Transverse colon (tissue), 4 donors: ENCODE results near the gene SLC37A2. TPM values are rescaled to one million over a fixed set of nuclear protein-coding genes. Genes with fewer than 3 reads are reported as not detected.

Source experiments
- DNase-seq: peaks from one replicate; pipeline ENCODE4 v3.0.0-alpha.2; 2019
- H3K27ac ChIP-seq, 4 donors: fragments of 200-600 bp; sonication (generic); 2 replicates each; pipeline ENCODE4 v1.5.1; 2016 to 2018; ENCODE audit warnings: inconsistent platforms in 4 of 4
- H3K27me3 ChIP-seq: fragments of 200-600 bp; sonication (generic); 2 replicates; pipeline ENCODE4 v1.5.1; 2017; ENCODE audit warnings: inconsistent platforms
- H3K36me3 ChIP-seq, 4 donors: fragments of 200-600 bp; sonication (generic); 2 replicates each; pipeline ENCODE4 v1.5.1; 2017 to 2019; ENCODE audit warnings: inconsistent platforms in 4 of 4
- H3K4me1 ChIP-seq, 4 donors: fragments of 200-600 bp; sonication (generic); 2 replicates each; pipeline ENCODE4 v1.5.1; 2017 to 2020; ENCODE audit warnings: inconsistent platforms in 4 of 4
- H3K4me3 ChIP-seq, 4 donors: fragments of 200-600 bp; sonication (generic); 1 replicate in 1 of 4; 2 replicates in 3 of 4; pipeline versions ENCODE4 v1.5.1 to v1.6.1; 2017 to 2019; ENCODE audit warnings: inconsistent platforms in 4 of 4
- H3K9me3 ChIP-seq, 2 donors: fragments of 200-600 bp; sonication (generic); 2 replicates each; pipeline ENCODE4 v1.5.1; 2017 to 2019; ENCODE audit warnings: inconsistent platforms in 2 of 2
- EP300 ChIP-seq: sonication (generic); formaldehyde crosslinking; IDR thresholded peaks from one replicate; pipeline ENCODE4 v1.6.1; 2017; ENCODE audit warnings: antibody characterized with exemption, low read depth
- POLR2A ChIP-seq: fragments of 450-650 bp; IDR thresholded peaks from one replicate; pipeline ENCODE4 v1.6.1; 2016; ENCODE audit warnings: antibody characterized with exemption, mild to moderate bottlenecking, moderate library complexity
- POLR2AphosphoS5 ChIP-seq, 3 donors: sonication (generic); formaldehyde crosslinking; IDR thresholded peaks; one replicate each; pipeline ENCODE4 v1.6.1; 2016; ENCODE audit warnings: antibody characterized with exemption in 3 of 3
- WGBS, 2 donors: methylation state at CpG; one replicate each; pipeline ENCODE4 v1.1.5; 2018; ENCODE audit warnings: low coverage in 1 of 2; 5-methylcytosine and 5-hydroxymethylcytosine counted together
- in situ Hi-C, 4 donors: fragments of 200-750 bp; cut with MboI; loops; one replicate each; pipeline versions ENCODE4 v1.15.0 to v1.15.1; 2017; ENCODE audit warnings: low sequenced_read_pairs in 3 of 4, low pct_ligation_motif_present in 1 of 4, low pct_unique_long_range_greater_than_20kb in 1 of 4
- intact Hi-C: fragments of 100-400 bp; cut with DNase I; formaldehyde crosslinking; loops from one replicate; pipeline ENCODE4 v1.15.1; 2023; ENCODE audit warnings: low total_unique reads
- total RNA-seq, 4 donors: library from RNA; depleted of rRNA; stranded (reverse); fragments of >200 nt; gene quantifications; one replicate each; pipeline ENCODE4 v1.1.0, GENCODE V29; 2016
- TF ChIP-seq, protein P1 (sequence below), 5 experiments: fragments of 200-600 bp in 3 of 5; fragments of 450-650 bp in 2 of 5; sonication (generic) in 3 of 5; IDR thresholded peaks; 1 replicate in 2 of 5; 2 replicates in 3 of 5; pipeline ENCODE4 v1.5.1; 2016 to 2017; ENCODE audit warnings: antibody characterized with exemption in 5 of 5, inconsistent platforms in 3 of 5, mild to moderate bottlenecking in 2 of 5, moderate library complexity in 1 of 5

SLC37A2 gene
- total RNA-seq, 4 donors from 2014 or later, result 2.4 to 20.6 (median 5.9) TPM

DNA sequence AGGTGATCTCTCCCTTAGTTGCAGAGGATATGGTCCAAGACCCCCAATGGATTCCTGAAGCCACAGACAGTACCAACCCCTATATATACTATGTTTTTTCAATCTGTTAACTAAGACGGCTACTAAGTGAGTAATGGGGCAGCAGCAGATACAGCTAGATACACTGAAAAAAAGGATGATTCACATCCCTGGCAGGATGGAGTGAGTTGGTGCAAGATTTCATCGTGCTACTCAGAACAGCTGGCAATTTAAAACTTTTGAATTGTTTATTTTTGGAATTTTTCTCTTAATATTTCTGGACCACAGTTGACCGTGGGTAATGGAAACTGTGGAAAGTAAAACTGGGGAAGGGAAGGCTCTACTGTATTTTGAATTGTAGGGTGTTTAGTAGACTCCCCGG lies 65.3 kb downstream of the SLC37A2 start:
- Histone ChIP-seq H3K27ac (no peak overlapping the region), H3K36me3 (no peaks in the 10 kb centered on the region), H3K4me3 (no peak overlapping the region), H3K4me1 (no peaks in the 10 kb centered on the region), H3K9me3 (no peaks in the 10 kb centered on the region), H3K27me3 (peaks cover 22% of the 10 kb centered on the region)
- in situ Hi-C loops (loop anchor here in 1 of 4 donors (25.0 kb wide), 1 partner anchor 166 kb away; the partner anchor contains the start of gene CCDC15), intact Hi-C loops (no loop called here)
- DNase-seq, result no peak
- 63 to 78% methylated on average over 3 to 4 of the region's 4 CpGs for WGBS, 2 donors
- TF ChIP-seq EP300, result no peak
- no peak for TF ChIP-seq POLR2AphosphoS5 (IDR thresholded peaks at IDR 0.05)
- TF ChIP-seq, protein P1, sequence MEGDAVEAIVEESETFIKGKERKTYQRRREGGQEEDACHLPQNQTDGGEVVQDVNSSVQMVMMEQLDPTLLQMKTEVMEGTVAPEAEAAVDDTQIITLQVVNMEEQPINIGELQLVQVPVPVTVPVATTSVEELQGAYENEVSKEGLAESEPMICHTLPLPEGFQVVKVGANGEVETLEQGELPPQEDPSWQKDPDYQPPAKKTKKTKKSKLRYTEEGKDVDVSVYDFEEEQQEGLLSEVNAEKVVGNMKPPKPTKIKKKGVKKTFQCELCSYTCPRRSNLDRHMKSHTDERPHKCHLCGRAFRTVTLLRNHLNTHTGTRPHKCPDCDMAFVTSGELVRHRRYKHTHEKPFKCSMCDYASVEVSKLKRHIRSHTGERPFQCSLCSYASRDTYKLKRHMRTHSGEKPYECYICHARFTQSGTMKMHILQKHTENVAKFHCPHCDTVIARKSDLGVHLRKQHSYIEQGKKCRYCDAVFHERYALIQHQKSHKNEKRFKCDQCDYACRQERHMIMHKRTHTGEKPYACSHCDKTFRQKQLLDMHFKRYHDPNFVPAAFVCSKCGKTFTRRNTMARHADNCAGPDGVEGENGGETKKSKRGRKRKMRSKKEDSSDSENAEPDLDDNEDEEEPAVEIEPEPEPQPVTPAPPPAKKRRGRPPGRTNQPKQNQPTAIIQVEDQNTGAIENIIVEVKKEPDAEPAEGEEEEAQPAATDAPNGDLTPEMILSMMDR (IDR thresholded peaks at IDR 0.05), result no peak
- TF ChIP-seq POLR2A, result no peak

DNA sequence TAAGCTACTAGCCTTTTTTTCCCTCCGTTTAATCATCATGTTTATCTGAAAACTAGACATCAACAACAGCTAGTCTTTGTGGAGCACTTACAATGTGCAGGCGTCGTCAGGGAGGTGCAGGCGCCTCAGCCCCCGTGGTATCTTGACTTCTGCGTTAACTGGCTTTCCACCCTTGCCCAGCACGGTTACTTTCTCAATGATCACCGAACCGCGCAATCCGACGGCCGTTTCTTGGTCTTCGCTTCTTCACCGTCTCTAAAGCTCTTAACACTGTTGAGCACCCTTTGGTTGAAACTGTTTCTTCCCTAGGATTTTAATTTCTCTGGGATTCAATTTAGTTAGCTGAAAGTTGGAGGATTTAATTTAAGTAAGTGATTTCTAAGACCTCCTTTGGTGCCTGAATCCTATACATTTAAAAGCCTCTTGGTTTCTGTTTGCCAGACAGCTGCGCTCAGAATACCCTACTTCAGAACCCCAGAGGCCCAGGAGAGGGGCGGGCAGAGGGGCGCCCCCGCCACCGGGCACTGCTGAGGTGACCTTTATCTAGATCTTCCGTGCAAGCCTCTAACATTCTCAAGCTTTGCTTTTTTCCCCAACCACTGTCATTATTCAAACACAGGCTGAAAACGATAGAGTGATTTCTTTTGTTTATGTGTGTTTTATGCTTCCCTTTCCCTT lies 66.3 kb downstream of the SLC37A2 start:
- Histone ChIP-seq H3K36me3 (no peaks in the 10 kb centered on the region), H3K4me1 (no peaks in the 10 kb centered on the region), H3K27me3 (peaks cover 22% of the 10 kb centered on the region), H3K4me3 (no peak overlapping the region), H3K27ac (no peak overlapping the region), H3K9me3 (no peaks in the 10 kb centered on the region)
- WGBS, 2 donors, result 76 to 85% methylated on average over 16 to 22 of the region's 22 CpGs
- TF ChIP-seq POLR2A, result no peak
- TF ChIP-seq EP300, result no peak
- TF ChIP-seq, protein P1 (IDR thresholded peaks at IDR 0.05), result no peak
- no peak for TF ChIP-seq POLR2AphosphoS5 (IDR thresholded peaks at IDR 0.05)
- DNase-seq, result no peak
- intact Hi-C loops (no loop called here), in situ Hi-C loops (loop anchor here in 1 of 4 donors (25.0 kb wide), 1 partner anchor 167 kb away; the partner anchor contains the start of gene CCDC15)

DNA sequence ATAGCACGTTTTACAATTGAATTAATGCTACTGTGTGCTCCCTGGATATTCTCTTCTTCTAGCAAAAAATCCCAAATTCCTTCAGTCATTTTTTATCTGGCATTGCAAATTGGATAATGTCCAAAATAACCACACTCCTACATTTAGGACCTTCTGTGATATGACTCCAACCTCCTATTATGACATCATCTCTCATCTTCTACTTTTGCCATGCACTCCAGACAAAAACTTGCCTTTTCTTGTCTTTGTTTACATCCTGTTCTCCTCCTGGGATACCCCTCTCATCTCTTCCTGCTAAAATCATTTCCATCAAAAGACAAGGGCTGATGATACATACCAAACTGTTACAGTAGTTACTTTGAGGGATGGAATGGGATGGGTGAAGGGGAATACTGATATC lies 69.0 kb downstream of the SLC37A2 start:
- Histone ChIP-seq H3K9me3 (no peaks in the 10 kb centered on the region), H3K36me3 (no peaks in the 10 kb centered on the region), H3K4me1 (no peaks in the 10 kb centered on the region), H3K27ac (no peak overlapping the region), H3K4me3 (no peak overlapping the region), H3K27me3 (peaks cover 19% of the 10 kb centered on the region)
- in situ Hi-C loops (loop anchor here (10.0 to 25.0 kb wide), 3 partner anchors 157 to 177 kb away; partner anchors contain the start of gene CCDC15 (in 3 of the 4)), intact Hi-C loops (no loop called here)
- DNase-seq, result no peak
- WGBS, 2 donors, result 56 to 60% methylated on average over 1 of the region's 1 CpG
- TF ChIP-seq, protein P1 (IDR thresholded peaks at IDR 0.05), result no peak
- TF ChIP-seq POLR2AphosphoS5 (IDR thresholded peaks at IDR 0.05) (no peak), POLR2A (no peak), EP300 (no peak)

DNA sequence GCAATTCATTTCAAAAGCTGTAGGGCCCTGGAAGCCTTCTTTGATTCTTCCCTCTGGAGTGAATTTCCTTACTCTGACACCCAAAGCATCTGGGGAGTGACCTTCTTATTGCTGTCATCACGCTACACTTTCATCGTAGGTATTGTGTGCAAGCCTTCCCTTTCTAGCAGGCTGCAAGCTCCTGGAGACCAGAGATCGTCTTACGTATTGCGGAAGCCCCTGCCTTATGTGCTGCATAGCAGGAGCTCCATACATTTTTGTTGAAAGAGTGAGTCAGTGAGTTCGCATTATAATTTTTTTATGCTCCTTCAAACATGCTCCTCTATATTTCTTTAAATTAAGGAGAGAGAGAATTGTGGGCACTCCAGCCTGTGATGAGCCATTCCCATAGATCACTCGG lies 69.5 kb downstream of the SLC37A2 start:
- Histone ChIP-seq H3K27ac (no peak overlapping the region), H3K36me3 (no peaks in the 10 kb centered on the region), H3K4me1 (no peaks in the 10 kb centered on the region), H3K4me3 (no peak overlapping the region), H3K27me3 (peaks cover 15% of the 10 kb centered on the region), H3K9me3 (no peaks in the 10 kb centered on the region)
- WGBS, 2 donors, result 83 to 87% methylated on average over 6 to 7 of the region's 7 CpGs
- no peak for TF ChIP-seq POLR2A
- TF ChIP-seq EP300, result no peak
- TF ChIP-seq, protein P1 (IDR thresholded peaks at IDR 0.05), result no peak
- no peak for TF ChIP-seq POLR2AphosphoS5 (IDR thresholded peaks at IDR 0.05)
- DNase-seq, result no peak
- intact Hi-C loops (no loop called here), in situ Hi-C loops (loop anchor here (10.0 to 25.0 kb wide), 3 partner anchors 158 to 178 kb away; partner anchors contain the start of gene CCDC15 (in 3 of the 4))
